Mucosa of descending colon (tissue), 3 donors: ENCODE results near the gene SIGLEC6. TPM values are rescaled to one million over a fixed set of nuclear protein-coding genes. Genes with fewer than 3 reads are reported as not detected.
"Not testable (repeated sequence)": the region's sequence is repeated elsewhere in the genome, so short reads cannot be mapped to it uniquely, and the experiment has no call there.

Source experiments
- ATAC-seq: fragments of 200-7000 bp; cut with Tn5 transposase; one replicate; pipeline ENCODE4 v1.9.1; 2020; ENCODE audit warnings: mild to moderate bottlenecking, moderate library complexity
- DNase-seq, 3 donors: peaks; one replicate each; pipeline ENCODE4 v3.0.0-alpha.2; 2020
- H3K36me3 ChIP-seq: fragments of 200-600 bp; one replicate; pipeline ENCODE4 v1.8.0; 2021; ENCODE audit warnings: low read depth, mild to moderate bottlenecking
- H3K4me1 ChIP-seq: fragments of 200-600 bp; one replicate; pipeline ENCODE4 v1.8.0; 2021; ENCODE audit warnings: low read depth, mild to moderate bottlenecking
- H3K4me3 ChIP-seq: fragments of 200-600 bp; one replicate; pipeline ENCODE4 v1.8.0; 2021; ENCODE audit warnings: mild to moderate bottlenecking
- H3K9me3 ChIP-seq: fragments of 200-600 bp; one replicate; pipeline ENCODE4 v1.8.0; 2021; ENCODE audit warnings: mild to moderate bottlenecking
- CTCF ChIP-seq: fragments of 200-600 bp; IDR thresholded peaks from one replicate; pipeline ENCODE4 v1.8.0; 2022; ENCODE audit warnings: antibody characterized with exemption, mild to moderate bottlenecking
- intact Hi-C, 2 donors: fragments of 100-400 bp; cut with DNase I in 1 of 2; cut with micrococcal nuclease in 1 of 2; formaldehyde crosslinking; loops; one replicate each; pipeline versions ENCODE4 v1.11.0 to v1.11.1; 2022; cut with DNase I, micrococcal nuclease
- total RNA-seq, 3 donors: library from RNA; stranded (reverse); fragmentation: NEBNext Ultra II Directional in 2 of 3; extraction: Animal tissue kit (Norgen Biotek cat#: 25700) in 2 of 3; gene quantifications; one replicate each; pipeline versions ENCODE4 v1.2.1 to v1.2.4, GENCODE V29; 2021 to 2023
- donor health status: DM: no; HTN: no; CAD: no; lungs with moderate emphysema.
- donor health status: DM: no; HTN: no; CAD: no.
- donor health status: DM: no; HTN: yes; CAD: no.

SIGLEC6 gene
- total RNA-seq, 3 donors from 2014 or later, result 0.75 to 3.6 (median 2.8) TPM

- intact Hi-C loops, result no loop called here
- peak in 1 of 3 donors; percentile 24 for DNase-seq
- no peak for TF ChIP-seq CTCF
- no peak within 1 kb of the TSS for H3K4me3 ChIP-seq
- no peaks in the 10 kb centered on the region for H3K36me3 ChIP-seq
- no peaks in the 10 kb centered on the region for H3K9me3 ChIP-seq
- H3K4me1 ChIP-seq, result no peaks in the 10 kb centered on the region
- ATAC-seq, result peak; percentile 53
These were observed 29.7 kb downstream of the SIGLEC6 start, which contains the start of gene SIGLEC12 for GRCh38 chr19:51501594-51502263. Gene SIGLEC12, minus strand, starts transcription at chr19:51501800. Its CDS starts 67 bp downstream, at chr19:51501733.

DNA sequence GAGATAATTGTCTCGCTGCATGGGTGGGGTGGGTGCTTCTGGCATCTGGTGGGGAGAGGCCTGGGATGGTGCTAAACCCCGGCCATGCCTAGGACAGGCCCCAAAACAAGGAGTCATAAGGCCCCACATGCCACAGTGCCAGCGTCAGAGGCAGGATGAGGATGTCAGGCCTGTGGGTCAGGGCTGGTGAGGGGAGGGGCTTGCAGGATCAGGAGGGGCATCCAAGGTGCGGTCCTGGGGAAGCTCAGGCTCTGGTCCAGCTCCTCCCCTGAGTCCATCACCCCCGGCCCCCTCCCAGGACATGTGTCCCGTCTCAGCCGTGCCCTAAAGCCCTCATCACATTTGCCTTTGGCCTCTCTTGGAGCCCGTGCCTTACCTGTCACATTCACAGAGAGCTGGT, 30.5 kb downstream of the SIGLEC6 start:
- H3K4me3 ChIP-seq, ATAC-seq, DNase-seq, H3K4me1 ChIP-seq, H3K36me3 ChIP-seq, intact Hi-C loops, H3K9me3 ChIP-seq: not testable (repeated sequence)

DNA sequence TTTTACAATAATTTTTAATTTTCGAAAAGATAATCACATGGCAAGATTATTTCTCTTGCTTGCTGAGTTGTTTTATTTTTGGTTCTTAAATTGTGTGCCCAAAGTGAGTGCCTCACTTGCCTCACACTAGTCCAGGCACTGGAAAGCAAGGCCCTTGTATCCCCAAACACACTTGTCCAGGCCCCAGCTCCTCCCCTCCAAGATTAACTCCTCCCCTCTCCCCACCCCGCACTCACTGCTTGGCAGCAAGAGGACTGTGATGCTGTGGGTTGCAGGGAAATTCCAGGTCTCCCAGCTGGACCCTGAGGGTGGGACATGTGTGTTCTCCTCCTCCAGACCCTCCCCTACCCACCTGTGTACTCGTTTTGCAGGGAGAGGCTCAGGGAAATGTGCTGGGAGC, 33.8 kb downstream of the SIGLEC6 start:
- intact Hi-C loops, result no loop called here
- no peaks in the 10 kb centered on the region for H3K9me3 ChIP-seq
- no peaks in the 10 kb centered on the region for H3K4me1 ChIP-seq
- ATAC-seq (no peak), DNase-seq (no peak)
- TF ChIP-seq CTCF, result no peak
- H3K4me3 ChIP-seq, result no peak overlapping the region
- no peaks in the 10 kb centered on the region for H3K36me3 ChIP-seq

DNA sequence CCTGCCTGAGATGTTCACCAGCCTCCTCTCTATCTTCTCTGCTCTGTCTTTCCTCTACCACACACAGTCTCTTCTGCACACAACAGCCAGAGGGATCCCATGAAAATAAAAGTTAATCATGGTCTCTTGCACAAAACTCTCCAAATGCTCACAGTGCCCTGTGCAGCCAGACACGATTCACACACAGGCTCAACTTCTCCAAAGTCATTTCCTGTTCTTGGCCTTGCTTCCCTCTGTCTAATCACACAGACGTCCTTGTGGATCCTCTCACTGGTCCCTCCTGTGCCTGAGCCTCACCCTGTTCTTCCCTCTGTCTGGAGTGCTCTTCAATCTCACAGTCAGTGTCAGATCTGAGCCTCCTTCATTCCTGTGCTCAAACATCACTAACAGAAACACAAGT, 37.7 kb downstream of the SIGLEC6 start:
- no peak for ATAC-seq
- intact Hi-C loops, result no loop called here
- DNase-seq, result no peak
- Histone ChIP-seq H3K4me3 (no peak overlapping the region), H3K4me1 (no peaks in the 10 kb centered on the region), H3K9me3 (no peaks in the 10 kb centered on the region), H3K36me3 (no peaks in the 10 kb centered on the region)
- no peak for TF ChIP-seq CTCF

- ATAC-seq, result no peak
- TF ChIP-seq CTCF, result no peak
These were observed 39.9 kb downstream of the SIGLEC6 start for GRCh38 chr19:51491586-51491985.

DNA sequence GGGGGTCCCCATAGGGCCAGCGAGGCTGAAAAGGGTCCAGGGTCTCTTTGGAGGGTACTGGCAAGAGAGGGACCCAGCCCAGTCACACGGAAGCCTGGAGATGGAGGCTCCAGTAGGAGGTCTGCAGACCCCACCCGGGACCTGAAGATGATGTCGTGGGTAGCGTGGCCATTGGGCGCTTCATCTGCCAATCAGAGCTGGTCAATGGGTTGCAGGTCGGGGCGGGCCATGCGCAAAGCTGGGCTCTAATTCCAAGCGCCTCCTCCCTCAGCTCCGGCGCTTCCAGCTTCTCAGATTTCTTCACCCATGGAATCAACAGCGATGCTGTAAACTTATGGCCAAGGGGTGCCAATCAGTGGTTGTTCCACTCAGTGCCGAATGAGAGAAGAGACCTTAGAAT, 40.8 kb downstream of the SIGLEC6 start:
- ATAC-seq, result no peak
- Histone ChIP-seq H3K4me3 (no peak overlapping the region), H3K36me3 (no peaks in the 10 kb centered on the region), H3K9me3 (no peaks in the 10 kb centered on the region), H3K4me1 (no peaks in the 10 kb centered on the region)
- intact Hi-C loops, result no loop called here
- TF ChIP-seq CTCF, result no peak
- DNase-seq, result no peak

More at GRCh38 chr19:51491586-51491985, 39.9 kb downstream of the SIGLEC6 start:
- no peaks in the 10 kb centered on the region for H3K36me3 ChIP-seq
- no peak for DNase-seq
- no peaks in the 10 kb centered on the region for H3K9me3 ChIP-seq
- no peak overlapping the region for H3K4me3 ChIP-seq
- H3K4me1 ChIP-seq, result no peaks in the 10 kb centered on the region
- intact Hi-C loops, result no loop called here
